NT2/D1 (cell line): Measurements from ENCODE around the gene WDR27.

Experiments used
- YY1 ChIP-seq: IDR thresholded peaks from 2 replicates; pipeline ENCODE4 v1.6.1; 2011; ENCODE audit not compliant: insufficient read length, insufficient read depth
- ZNF274 ChIP-seq: IDR thresholded peaks from 2 replicates; pipeline ENCODE4 v1.6.1; 2011; ENCODE audit warnings: mild to moderate bottlenecking, low read depth, low read length

GRCh38 chr6:169561665-169562064 is 140.2 kb downstream of the WDR27 start:
- TF ChIP-seq ZNF274 (no peak), YY1 (no peak)
